H9 (cell line): ENCODE results near the gene WDR12. TPM values are rescaled to one million over a fixed set of nuclear protein-coding genes. Genes with fewer than 3 reads are reported as not detected.

Source experiments
- DNase-seq: peaks from one replicate; pipeline ENCODE4 v3.0.0-alpha.2; 2017
- H2AFZ ChIP-seq: one replicate; pipeline ENCODE4 v1.6.1; 2013; ENCODE audit warnings: mild to moderate bottlenecking, low read length, control low read depth, moderate library complexity
- H2AK5ac ChIP-seq: 2 replicates; pipeline ENCODE4 v1.6.1; 2013; ENCODE audit warnings: low read length, control low read depth, mixed read lengths; ENCODE audit not compliant: insufficient read length
- H2BK120ac ChIP-seq: one replicate; pipeline ENCODE4 v1.6.1; 2013; ENCODE audit warnings: low read depth, mild to moderate bottlenecking, low read length, control low read depth, inconsistent platforms; ENCODE audit not compliant: poor library complexity, severe bottlenecking
- H2BK12ac ChIP-seq: 2 replicates; pipeline ENCODE4 v1.6.1; 2013; ENCODE audit warnings: low read length, control low read depth, mixed read lengths, low read depth; ENCODE audit not compliant: insufficient read length
- H2BK15ac ChIP-seq: 2 replicates; pipeline ENCODE4 v1.6.1; 2013; ENCODE audit warnings: low read depth, low read length, control low read depth
- H2BK20ac ChIP-seq: one replicate; pipeline ENCODE4 v1.6.1; 2013; ENCODE audit warnings: low read depth, mild to moderate bottlenecking, low read length, control low read depth, inconsistent platforms; ENCODE audit not compliant: poor library complexity, severe bottlenecking
- H2BK5ac ChIP-seq: 2 replicates; pipeline ENCODE4 v1.6.1; 2013; ENCODE audit warnings: low read length, control low read depth, mixed read lengths; ENCODE audit not compliant: insufficient read length
- H3K14ac ChIP-seq: 2 replicates; pipeline ENCODE4 v1.6.1; 2013; ENCODE audit warnings: low read length, control low read depth; ENCODE audit not compliant: insufficient read depth
- H3K18ac ChIP-seq: 2 replicates; pipeline ENCODE4 v1.6.1; 2013; ENCODE audit warnings: low read depth, mild to moderate bottlenecking, mixed read lengths, low read length, control low read depth; ENCODE audit not compliant: insufficient read length
- H3K23ac ChIP-seq: 2 replicates; pipeline ENCODE4 v1.6.1; 2013; ENCODE audit warnings: low read length, control low read depth, mixed read lengths, low read depth; ENCODE audit not compliant: insufficient read length
- H3K23me2 ChIP-seq: 2 replicates; pipeline ENCODE4 v1.6.1; 2013; ENCODE audit warnings: low read depth, mild to moderate bottlenecking, mixed read lengths, low read length, control low read depth; ENCODE audit not compliant: insufficient read length, poor library complexity, severe bottlenecking
- H3K27ac ChIP-seq: 2 replicates; pipeline ENCODE4 v1.5.1; 2013; ENCODE audit warnings: low read length, control low read depth, mixed read lengths, low read depth; ENCODE audit not compliant: insufficient read length
- H3K27me3 ChIP-seq: 2 replicates; pipeline ENCODE4 v1.6.1; 2013; ENCODE audit warnings: low read length, control low read depth, inconsistent platforms; ENCODE audit not compliant: insufficient read depth
- H3K4ac ChIP-seq: 2 replicates; pipeline ENCODE4 v1.6.1; 2013; ENCODE audit warnings: low read depth, mild to moderate bottlenecking, control low read depth, inconsistent platforms, low read length, moderate library complexity
- H3K4me1 ChIP-seq: 2 replicates; pipeline ENCODE4 v1.6.1; 2013; ENCODE audit warnings: low read length, control low read depth, inconsistent platforms; ENCODE audit not compliant: insufficient read depth
- H3K4me2 ChIP-seq: 2 replicates; pipeline ENCODE4 v1.6.1; 2013; ENCODE audit warnings: low read length, control low read depth, mixed read lengths; ENCODE audit not compliant: insufficient read length, insufficient read depth
- H3K56ac ChIP-seq: 2 replicates; pipeline ENCODE4 v1.6.1; 2013; ENCODE audit warnings: low read depth, mild to moderate bottlenecking, mixed read lengths, low read length, control low read depth; ENCODE audit not compliant: insufficient read length
- H3K79me1 ChIP-seq: 2 replicates; pipeline ENCODE4 v1.6.1; 2013; ENCODE audit warnings: low read depth, mild to moderate bottlenecking, moderate library complexity, low read length, control low read depth, inconsistent platforms; ENCODE audit not compliant: insufficient read depth, poor library complexity, severe bottlenecking
- H3K79me2 ChIP-seq: 2 replicates; pipeline ENCODE4 v1.6.1; 2013; ENCODE audit warnings: low read length, control low read depth, inconsistent platforms; ENCODE audit not compliant: insufficient read depth
- H3K9ac ChIP-seq: 2 replicates; pipeline ENCODE4 v1.6.1; 2013; ENCODE audit warnings: low read length, control low read depth, mixed read lengths; ENCODE audit not compliant: insufficient read length; ENCODE audit errors: extremely low read depth
- H3K9me3 ChIP-seq: one replicate; pipeline ENCODE4 v1.6.1; 2013; ENCODE audit warnings: low read depth, low read length, inconsistent platforms; ENCODE audit not compliant: control insufficient read depth
- H3T11ph ChIP-seq: one replicate; pipeline ENCODE4 v1.6.1; 2013; ENCODE audit warnings: mild to moderate bottlenecking, low read length, control low read depth, inconsistent platforms
- H4K20me1 ChIP-seq: one replicate; pipeline ENCODE4 v1.6.1; 2013; ENCODE audit not compliant: control insufficient read depth, insufficient read length, insufficient read depth
- H4K5ac ChIP-seq: 2 replicates; pipeline ENCODE4 v1.6.1; 2013; ENCODE audit warnings: low read depth, mild to moderate bottlenecking, mixed read lengths, low read length, control low read depth; ENCODE audit not compliant: insufficient read length
- H4K8ac ChIP-seq: replicated peaks from 2 replicates; pipeline ENCODE4 v1.6.1; 2013; ENCODE audit warnings: low read length, control low read depth, mixed read lengths, low read depth; ENCODE audit not compliant: insufficient read length
- H4K91ac ChIP-seq: 2 replicates; pipeline ENCODE4 v1.6.1; 2013; ENCODE audit warnings: low read depth, mild to moderate bottlenecking, moderate library complexity, mixed read lengths, low read length, control low read depth; ENCODE audit not compliant: insufficient read length
- H3K27ac Mint-ChIP-seq, 3 experiments: 2 replicates in 2 of 3; 3 replicates in 1 of 3; pipeline ENCODE4 v1.8.0; 2020 to 2021; ENCODE audit warnings: mixed read lengths in 3 of 3, mild to moderate bottlenecking in 1 of 3, moderate library complexity in 1 of 3
- H3K27me3 Mint-ChIP-seq: 2 replicates; pipeline ENCODE4 v1.8.0; 2021; ENCODE audit warnings: low read depth, mild to moderate bottlenecking, moderate library complexity, mixed read lengths
- H3K36me3 Mint-ChIP-seq, 3 experiments: 2 replicates in 2 of 3; 3 replicates in 1 of 3; pipeline ENCODE4 v1.8.0; 2020 to 2021; ENCODE audit warnings: low read depth in 3 of 3, mixed read lengths in 3 of 3; ENCODE audit not compliant: insufficient read depth in 1 of 3
- H3K4me1 Mint-ChIP-seq, 2 experiments: 2 replicates each; pipeline ENCODE4 v1.8.0; 2020; ENCODE audit warnings: mixed read lengths in 2 of 2
- H3K4me3 Mint-ChIP-seq, 2 experiments: 2 replicates in 1 of 2; 3 replicates in 1 of 2; pipeline ENCODE4 v1.8.0; 2020 to 2021; ENCODE audit warnings: mild to moderate bottlenecking in 2 of 2, mixed read lengths in 2 of 2, moderate library complexity in 1 of 2
- H3K9me3 Mint-ChIP-seq, 2 experiments: 2 replicates in 1 of 2; 3 replicates in 1 of 2; pipeline ENCODE4 v1.8.0; 2020; ENCODE audit warnings: mild to moderate bottlenecking in 2 of 2, mixed read lengths in 2 of 2, moderate library complexity in 1 of 2
- WGBS: extraction: QIAGEN DNeasy Blood & Tissue Kit; methylation state at CpG from one replicate; pipeline ENCODE4 v1.1.7; 2013; ENCODE audit warnings: missing lambda C conversion rate, low lambda C conversion rate, mixed read lengths; ENCODE audit not compliant: insufficient read length; ENCODE audit errors: extremely low coverage; 5-methylcytosine and 5-hydroxymethylcytosine counted together
- total RNA-seq: library from RNA; stranded (reverse); gene quantifications from 2 replicates; pipeline ENCODE4 v1.2.1, GENCODE V29; 2021
- TF ChIP-seq, protein P1 (sequence below): fragments of 200-600 bp; sonication (generic); conservative IDR thresholded peaks from 3 replicates; pipeline ENCODE4 v1.8.0; 2021; ENCODE audit warnings: antibody characterized with exemption, mild to moderate bottlenecking

WDR12 gene
- total RNA-seq, 1 experiment from 2014 or later: 129 TPM

DNA sequence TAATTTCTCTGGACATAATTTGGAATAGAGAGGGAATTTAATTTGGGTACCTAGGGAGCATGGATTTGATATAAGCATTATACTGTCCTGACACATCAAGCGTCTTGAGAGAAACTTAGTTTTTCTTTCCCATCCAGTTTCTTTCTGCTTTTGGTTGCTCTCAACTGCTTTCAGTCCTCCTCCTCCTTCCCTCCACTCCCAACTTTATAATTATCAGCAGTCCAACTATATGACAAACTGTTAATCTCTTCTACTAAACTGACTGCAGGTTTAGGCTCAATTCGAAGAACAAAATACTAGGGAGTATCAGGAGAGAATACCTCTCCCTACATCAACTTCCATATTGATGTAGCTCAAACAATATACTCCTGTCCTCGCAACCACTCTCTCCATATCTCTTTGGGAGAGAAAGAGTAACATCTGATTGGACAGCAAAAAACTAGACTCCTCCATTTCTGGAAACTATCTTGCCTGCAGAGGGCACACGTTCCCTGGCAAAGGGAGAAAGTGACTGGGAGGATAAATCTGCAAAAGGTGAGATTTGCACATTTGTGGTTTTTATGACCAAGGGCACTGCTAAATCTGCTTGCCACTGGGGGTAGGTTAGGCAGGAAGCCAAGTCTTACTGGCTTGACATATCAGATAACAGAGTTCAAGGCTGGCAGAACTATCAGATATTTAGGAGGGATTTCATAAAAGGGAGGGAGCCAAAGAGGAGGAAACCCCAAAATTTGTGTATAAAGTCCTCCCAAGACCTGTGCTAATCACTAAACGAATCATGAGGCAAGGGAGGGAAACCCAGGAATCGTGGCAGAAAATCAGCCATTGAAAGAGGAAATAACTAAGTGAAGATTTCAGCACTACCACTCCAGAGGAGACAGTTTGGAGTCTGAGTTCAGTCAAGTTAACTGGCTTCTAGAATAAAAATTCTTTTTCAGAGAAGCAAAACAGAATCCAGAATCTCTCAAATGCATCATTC is 79.9 kb downstream of the WDR12 start:
- Mint-ChIP-seq H3K4me3 (no peak overlapping the region), H3K36me3 (no peaks in the 10 kb centered on the region), H3K27me3 (no peaks in the 10 kb centered on the region), H3K9me3 (no peaks in the 10 kb centered on the region), H3K27ac (peak overlapping the region in 2 of 3 experiments; percentile 12 to 41; a peak in 1 of 7 replicates), H3K4me1 (peaks cover 7 to 8% of the 10 kb centered on the region in 2 experiments)
- Histone ChIP-seq H3K4me2 (no peak overlapping the region), H2BK20ac (no peak overlapping the region), H3T11ph (no peak overlapping the region), H2AK5ac (no peak overlapping the region), H4K20me1 (no peaks in the 10 kb centered on the region), H3K56ac (no peak overlapping the region), H2BK5ac (no peak overlapping the region), H3K27ac (no peak overlapping the region), H3K23ac (no peak overlapping the region), H4K5ac (no peak overlapping the region), H3K9ac (no peak overlapping the region), H3K9me3 (no peaks in the 10 kb centered on the region), H2AFZ (no peak overlapping the region), H3K4ac (no peak overlapping the region), H4K91ac (no peak overlapping the region), H3K27me3 (no peaks in the 10 kb centered on the region), H3K18ac (no peak overlapping the region), H3K23me2 (no peaks in the 10 kb centered on the region), H4K8ac (no peak overlapping the region), H3K79me1 (no peaks in the 10 kb centered on the region), H2BK12ac (no peak overlapping the region), H3K79me2 (no peaks in the 10 kb centered on the region), H3K4me1 (no peaks in the 10 kb centered on the region), H2BK15ac (no peak overlapping the region), H3K14ac (no peak overlapping the region), H2BK120ac (no peak overlapping the region)
- DNase-seq: peak; percentile 52
- WGBS: no CpG with 5 or more reads among the region's 6 CpGs
- TF ChIP-seq, protein P1, sequence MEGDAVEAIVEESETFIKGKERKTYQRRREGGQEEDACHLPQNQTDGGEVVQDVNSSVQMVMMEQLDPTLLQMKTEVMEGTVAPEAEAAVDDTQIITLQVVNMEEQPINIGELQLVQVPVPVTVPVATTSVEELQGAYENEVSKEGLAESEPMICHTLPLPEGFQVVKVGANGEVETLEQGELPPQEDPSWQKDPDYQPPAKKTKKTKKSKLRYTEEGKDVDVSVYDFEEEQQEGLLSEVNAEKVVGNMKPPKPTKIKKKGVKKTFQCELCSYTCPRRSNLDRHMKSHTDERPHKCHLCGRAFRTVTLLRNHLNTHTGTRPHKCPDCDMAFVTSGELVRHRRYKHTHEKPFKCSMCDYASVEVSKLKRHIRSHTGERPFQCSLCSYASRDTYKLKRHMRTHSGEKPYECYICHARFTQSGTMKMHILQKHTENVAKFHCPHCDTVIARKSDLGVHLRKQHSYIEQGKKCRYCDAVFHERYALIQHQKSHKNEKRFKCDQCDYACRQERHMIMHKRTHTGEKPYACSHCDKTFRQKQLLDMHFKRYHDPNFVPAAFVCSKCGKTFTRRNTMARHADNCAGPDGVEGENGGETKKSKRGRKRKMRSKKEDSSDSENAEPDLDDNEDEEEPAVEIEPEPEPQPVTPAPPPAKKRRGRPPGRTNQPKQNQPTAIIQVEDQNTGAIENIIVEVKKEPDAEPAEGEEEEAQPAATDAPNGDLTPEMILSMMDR: peak; percentile 73
